IMR-90 (cell line): ENCODE data around the gene DBH. TPM values are rescaled to one million over a fixed set of nuclear protein-coding genes. Genes with fewer than 3 reads are reported as not detected.

Source experiments
- ATAC-seq: fragments of 200-7000 bp; cut with Tn5 transposase; 2 replicates; pipeline ENCODE4 v1.9.1; 2020; ENCODE audit warnings: low read depth, mild to moderate bottlenecking, moderate library complexity
- BruUV-seq: library from RNA; stranded (reverse); fragments of 400-500 nt; replicated peaks from 2 replicates; lab custom pipeline; 2021; lab: Mats Ljungman, UMichigan
- CTCF ChIA-PET: fragments of 300-600 bp; formaldehyde crosslinking; extraction: SDS; loops from one replicate; lab custom pipeline; 2021; ENCODE audit warnings: antibody characterized with exemption; lab: Yijun Ruan, JAX
- POLR2A ChIA-PET: fragments of 300-600 bp; sonication (Branson Sonifier 250); formaldehyde crosslinking; loops from one replicate; lab custom pipeline; 2022; ENCODE audit warnings: antibody characterized with exemption; ENCODE audit not compliant: unreplicated experiment; lab: Charles Lee
- DNase-seq: peaks from one replicate; pipeline ENCODE4 v3.0.0; 2013
- H2AFZ ChIP-seq: replicated peaks from 2 replicates; pipeline ENCODE3; 2013; ENCODE audit warnings: low read length, mild to moderate bottlenecking; ENCODE audit not compliant: poor library complexity
- H2AK5ac ChIP-seq: 2 replicates; pipeline ENCODE4 v1.6.1; 2013; ENCODE audit warnings: low read depth, low read length, inconsistent platforms
- H2AK9ac ChIP-seq: replicated peaks from 2 replicates; pipeline ENCODE3; 2013; ENCODE audit warnings: mild to moderate bottlenecking, low read depth, low read length, moderate library complexity; ENCODE audit not compliant: poor library complexity
- H2BK120ac ChIP-seq: 2 replicates; pipeline ENCODE4 v1.6.1; 2013; ENCODE audit warnings: low read depth, low read length, inconsistent platforms
- H2BK15ac ChIP-seq: 3 replicates; pipeline ENCODE4 v1.6.1; 2013; ENCODE audit warnings: low read depth, low read length, inconsistent platforms
- H2BK20ac ChIP-seq: 2 replicates; pipeline ENCODE4 v1.6.1; 2013; ENCODE audit warnings: low read depth, mild to moderate bottlenecking, inconsistent platforms, low read length, moderate library complexity
- H2BK5ac ChIP-seq: 2 replicates; pipeline ENCODE4 v1.6.1; 2013; ENCODE audit warnings: mild to moderate bottlenecking, low read depth, low read length, inconsistent platforms; ENCODE audit not compliant: poor library complexity, severe bottlenecking
- H3K14ac ChIP-seq: replicated peaks from 2 replicates; pipeline ENCODE4 v1.6.1; 2013; ENCODE audit warnings: low read depth, low read length, inconsistent platforms
- H3K18ac ChIP-seq: 2 replicates; pipeline ENCODE4 v1.6.1; 2013; ENCODE audit warnings: low read depth, low read length, control low read depth
- H3K23ac ChIP-seq: 2 replicates; pipeline ENCODE4 v1.6.1; 2013; ENCODE audit warnings: low read depth, low read length, inconsistent platforms
- H3K27ac ChIP-seq: 2 replicates; pipeline ENCODE4 v1.5.1; 2013; ENCODE audit warnings: mild to moderate bottlenecking, control low read depth, low read length; ENCODE audit not compliant: insufficient read depth
- H3K27me3 ChIP-seq: 2 replicates; pipeline ENCODE4 v1.6.1; 2013; ENCODE audit warnings: low read length; ENCODE audit not compliant: control insufficient read depth, insufficient read depth
- H3K36me3 ChIP-seq: 2 replicates; pipeline ENCODE4 v1.6.1; 2013; ENCODE audit warnings: low read length, mixed read lengths; ENCODE audit not compliant: control insufficient read depth, insufficient read depth
- H3K4ac ChIP-seq: 2 replicates; pipeline ENCODE4 v1.6.1; 2013; ENCODE audit warnings: low read depth, low read length, inconsistent platforms
- H3K4me1 ChIP-seq: 2 replicates; pipeline ENCODE4 v1.6.1; 2013; ENCODE audit warnings: low read length, mixed read lengths; ENCODE audit not compliant: control insufficient read depth, insufficient read depth
- H3K4me2 ChIP-seq: 2 replicates; pipeline ENCODE4 v1.6.1; 2013; ENCODE audit warnings: low read depth, mild to moderate bottlenecking, control low read depth, low read length, moderate library complexity
- H3K4me3 ChIP-seq: 2 replicates; pipeline ENCODE4 v1.5.1; 2013; ENCODE audit warnings: low read depth, mild to moderate bottlenecking, control low read depth, low read length, moderate library complexity; ENCODE audit not compliant: insufficient read depth
- H3K56ac ChIP-seq: 2 replicates; pipeline ENCODE4 v1.6.1; 2013; ENCODE audit warnings: low read length, inconsistent platforms; ENCODE audit not compliant: insufficient read depth; ENCODE audit errors: extremely low read depth
- H3K79me1 ChIP-seq, 2 experiments: 2 replicates each; pipeline ENCODE4 v1.6.1; 2013; ENCODE audit warnings: low read length in 2 of 2, inconsistent platforms in 1 of 2, low read depth in 1 of 2
- H3K9ac ChIP-seq: 2 replicates; pipeline ENCODE4 v1.6.1; 2013; ENCODE audit warnings: low read depth, low read length, control low read depth
- H3K9me1 ChIP-seq: 2 replicates; pipeline ENCODE4 v1.6.1; 2013; ENCODE audit warnings: low read length, inconsistent platforms; ENCODE audit not compliant: insufficient read depth
- H3K9me3 ChIP-seq: 2 replicates; pipeline ENCODE4 v1.6.1; 2013; ENCODE audit warnings: low read length; ENCODE audit not compliant: control insufficient read depth, insufficient read depth
- H4K20me1 ChIP-seq: 2 replicates; pipeline ENCODE4 v1.6.1; 2013; ENCODE audit warnings: low read length, inconsistent platforms; ENCODE audit not compliant: insufficient read depth
- H4K5ac ChIP-seq: 2 replicates; pipeline ENCODE4 v1.6.1; 2013; ENCODE audit warnings: mild to moderate bottlenecking, low read depth, low read length, control low read depth
- H4K8ac ChIP-seq, 2 experiments: 2 replicates each; pipeline ENCODE4 v1.6.1; 2013; ENCODE audit warnings: low read depth in 2 of 2, low read length in 2 of 2, control low read depth in 1 of 2, inconsistent platforms in 1 of 2
- H4K91ac ChIP-seq: 2 replicates; pipeline ENCODE4 v1.6.1; 2013; ENCODE audit warnings: low read depth, low read length, inconsistent platforms; ENCODE audit not compliant: insufficient read depth
- CEBPB ChIP-seq: IDR thresholded peaks from 2 replicates; pipeline ENCODE4 v1.6.1; 2012; ENCODE audit warnings: low read depth, low read length, improper control_type of control experiment
- ELK1 ChIP-seq: fragments of 150-350 bp; IDR thresholded peaks from 2 replicates; pipeline ENCODE4 v1.6.1; 2016; ENCODE audit warnings: low read depth, mild to moderate bottlenecking, low read length, moderate library complexity, borderline replicate concordance
- MAFK ChIP-seq: IDR thresholded peaks from 2 replicates; pipeline ENCODE4 v1.6.1; 2012; ENCODE audit warnings: low read depth, low read length, improper control_type of control experiment
- MAZ ChIP-seq: IDR thresholded peaks from 2 replicates; pipeline ENCODE4 v1.6.1; 2012; ENCODE audit warnings: low read depth, mild to moderate bottlenecking, low read length, improper control_type of control experiment, moderate library complexity, borderline replicate concordance
- MXI1 ChIP-seq: IDR thresholded peaks from 2 replicates; pipeline ENCODE4 v1.6.1; 2012; ENCODE audit warnings: low read depth, mild to moderate bottlenecking, low read length, moderate library complexity, borderline replicate concordance
- POLR2A ChIP-seq: IDR thresholded peaks from 2 replicates; pipeline ENCODE4 v1.6.1; 2012; ENCODE audit warnings: mild to moderate bottlenecking, low read depth, low read length
- RAD21 ChIP-seq: IDR thresholded peaks from 2 replicates; pipeline ENCODE4 v1.6.1; 2012; ENCODE audit warnings: low read length, improper control_type of control experiment
- RCOR1 ChIP-seq: IDR thresholded peaks from 2 replicates; pipeline ENCODE4 v1.6.1; 2012; ENCODE audit warnings: mild to moderate bottlenecking, low read length, improper control_type of control experiment; ENCODE audit not compliant: insufficient replicate concordance
- RFX5 ChIP-seq: IDR thresholded peaks from 2 replicates; pipeline ENCODE4 v1.8.0; 2012; ENCODE audit warnings: low read depth, mild to moderate bottlenecking, low read length, moderate library complexity
- WGBS, 2 experiments: methylation state at CpG; one replicate each; pipeline versions ENCODE4 v1.1.5 to v1.1.7; 2013; ENCODE audit warnings: missing lambda C conversion rate in 2 of 2; ENCODE audit not compliant: insufficient read length in 1 of 2; ENCODE audit errors: extremely low coverage in 2 of 2; 5-methylcytosine and 5-hydroxymethylcytosine counted together
- dilution Hi-C: fragments of 300-500 bp; cut with HindIII; formaldehyde crosslinking; loops from one replicate; pipeline ENCODE4 v1.14.3; 2018; ENCODE audit warnings: low sequenced_read_pairs; ENCODE audit not compliant: unreplicated experiment
- in situ Hi-C: fragments of 300-500 bp; cut with MboI; formaldehyde crosslinking; loops from 3 replicates; pipeline ENCODE4 v1.14.3; 2019; ENCODE audit warnings: low sequenced_read_pairs, inconsistent platforms, mixed read lengths
- intact Hi-C: fragments of 100-400 bp; cut with micrococcal nuclease; formaldehyde crosslinking; loops from 2 replicates; pipeline ENCODE4 v1.10.0; 2022
- polyA plus RNA-seq, 3 experiments: library from polyadenylated mRNA; depleted of rRNA; stranded (reverse); fragments of >200 nt; gene quantifications; 2 replicates each; pipeline ENCODE4 v1.2.3, GENCODE V29; 2012; ENCODE audit warnings: low replicate concordance in 1 of 3
- total RNA-seq: library from RNA; depleted of rRNA; stranded (reverse); fragments of >200 nt; gene quantifications from 2 replicates; pipeline ENCODE4 v1.2.3, GENCODE V29; 2012

Gene DBH
- total and polyA plus RNA-seq, 2 of the 4 experiments (the other 2 are of a cell fraction): not detected

GRCh38 chr9:133649194-133649593, 13.0 kb downstream of the DBH start:
- no peak overlapping the region for H3K4me3 ChIP-seq
- TF ChIP-seq CEBPB: no peak
- no peak for TF ChIP-seq RCOR1
- TF ChIP-seq POLR2A: no peak
- TF ChIP-seq RFX5: no peak
- no peak for TF ChIP-seq MXI1
- no peak for TF ChIP-seq MAFK
- TF ChIP-seq RAD21: no peak
- TF ChIP-seq MAZ: no peak
- TF ChIP-seq ELK1: no peak
- CTCF ChIA-PET: no interaction called here
- no peak overlapping the region for H2BK120ac ChIP-seq
- H2AFZ ChIP-seq: no peak overlapping the region
- no peak overlapping the region for H2AK5ac ChIP-seq
- no TSS peak for BruUV-seq
- no peak overlapping the region for H3K56ac ChIP-seq
- no peaks in the 10 kb centered on the region for H3K36me3 ChIP-seq
- dilution Hi-C loops: no loop called here
- no peak overlapping the region for H3K18ac ChIP-seq
- ATAC-seq: no peak
- no peak overlapping the region for H4K5ac ChIP-seq
- no peaks in the 10 kb centered on the region for H3K9me1 ChIP-seq
- H3K27ac ChIP-seq: no peak overlapping the region
- in situ Hi-C loops: no loop called here
- intact Hi-C loops: no loop called here
- no peak overlapping the region for H3K14ac ChIP-seq
- H2AK9ac ChIP-seq: no peak overlapping the region
- H3K27me3 ChIP-seq: peaks cover 42% of the 10 kb centered on the region
- no peak for DNase-seq
- no peaks in the 10 kb centered on the region for H3K79me1 ChIP-seq
- no peak overlapping the region for H4K91ac ChIP-seq
- no peak overlapping the region for H2BK5ac ChIP-seq
- no peak overlapping the region for H3K4ac ChIP-seq
- no peak overlapping the region for H4K8ac ChIP-seq
- no peak overlapping the region for H2BK15ac ChIP-seq
- no peak overlapping the region for H3K4me2 ChIP-seq
- WGBS, 2 experiments: 80% methylated on average over 1 of the region's 7 CpGs; no CpG with 5 or more reads in 1 of the 2 experiments
- H3K9ac ChIP-seq: no peak overlapping the region
- no peaks in the 10 kb centered on the region for H3K9me3 ChIP-seq
- H4K20me1 ChIP-seq: no peaks in the 10 kb centered on the region
- POLR2A ChIA-PET: no interaction called here
- H3K23ac ChIP-seq: no peak overlapping the region
- no peak overlapping the region for H2BK20ac ChIP-seq
- no peaks in the 10 kb centered on the region for H3K4me1 ChIP-seq
